OCI-M2 (cell line): ENCODE results near the gene NDE1.
"Not testable (repeated sequence)": the region's sequence is repeated elsewhere in the genome, so short reads cannot be mapped to it uniquely, and the experiment has no call there.

Experiments used
- DNase-seq: peaks from one replicate; lab custom pipeline; 2025; ENCODE audit not compliant: unreplicated experiment; lab: John Stamatoyannopoulos, UW

NDE1 gene

GRCh38 chr16:15692508-15692907 is 42.5 kb downstream of the NDE1 start:
- DNase-seq: not testable (repeated sequence)

GRCh38 chr16:15694499-15694898 is 44.5 kb downstream of the NDE1 start:
- DNase-seq: no peak

- no peak for DNase-seq
Observed at GRCh38 chr16:15699819-15700218, 49.8 kb downstream of the NDE1 start.

- DNase-seq: no peak
Observed at GRCh38 chr16:15701367-15701766, 51.3 kb downstream of the NDE1 start.

GRCh38 chr16:15701975-15702970 is 52.2 kb downstream of the NDE1 start:
- no peak for DNase-seq

- no peak for DNase-seq
Observed at GRCh38 chr16:15703029-15703736, 53.1 kb downstream of the NDE1 start.

- no peak for DNase-seq
Observed at GRCh38 chr16:15704545-15704987, 54.5 kb downstream of the NDE1 start.

GRCh38 chr16:15705064-15705565 is 55.1 kb downstream of the NDE1 start:
- no peak for DNase-seq

GRCh38 chr16:15707332-15707731 is 57.3 kb downstream of the NDE1 start:
- no peak for DNase-seq

GRCh38 chr16:15708096-15708495 is 58.1 kb downstream of the NDE1 start:
- DNase-seq: no peak

GRCh38 chr16:15708997-15709396 is 59.0 kb downstream of the NDE1 start:
- DNase-seq: no peak

GRCh38 chr16:15714393-15715172 is 64.5 kb downstream of the NDE1 start:
- no peak for DNase-seq

- no peak for DNase-seq
Observed at GRCh38 chr16:15715221-15715620, 65.2 kb downstream of the NDE1 start.

GRCh38 chr16:15716694-15717447 is 66.8 kb downstream of the NDE1 start:
- no peak for DNase-seq

GRCh38 chr16:15721018-15721417 is 71.0 kb downstream of the NDE1 start:
- DNase-seq: no peak

GRCh38 chr16:15723808-15724207 is 73.8 kb downstream of the NDE1 start:
- DNase-seq: no peak

GRCh38 chr16:15725641-15726240 is 75.7 kb downstream of the NDE1 start:
- no peak for DNase-seq

GRCh38 chr16:15726715-15727114 is 76.7 kb downstream of the NDE1 start:
- DNase-seq: no peak

- not testable (repeated sequence) for DNase-seq
Observed at GRCh38 chr16:15727697-15728096, 77.7 kb downstream of the NDE1 start.

- DNase-seq: no peak
Observed at GRCh38 chr16:15729152-15729551, 79.1 kb downstream of the NDE1 start.
